Activated T-helper 2 cell treated with anti-CD3 and anti-CD28 coated beads, Interferon-gamma antibody, Interleukin-2, Interleukin-4, amounts not matched to agents 10 μg/mL and 5 μg/mL and 100 μg/mL, durations not matched to agents 14 hours and 24 hours and 36 hours (primary cell): Measurements from ENCODE around the gene SMPD4. TPM values are rescaled to one million over a fixed set of nuclear protein-coding genes. Genes with fewer than 3 reads are reported as not detected.

Experiments
- total RNA-seq: library from RNA; stranded (reverse); gene quantifications from 2 replicates; pipeline ENCODE4 v1.2.3, GENCODE V29; 2022

SMPD4 gene
- total RNA-seq, 1 donor from 2014 or later: 84.8 TPM

Other genes starting within 250 kb of the SMPD4 start
- gene RAB6C, start 201.9 kb downstream of the SMPD4 start, total RNA-seq: not detected in 2 replicates
- gene POTEF, start 52.4 kb downstream of the SMPD4 start, total RNA-seq: not detected in 2 replicates
- 0.94 and 1.1 TPM in 2 replicates for gene CCDC74B, start 36.5 kb downstream of the SMPD4 start, total RNA-seq
- 349 and 376 TPM in 2 replicates for gene MZT2B, start 660 bp upstream of the SMPD4 start, total RNA-seq
- gene TUBA3E, start 16.8 kb upstream of the SMPD4 start, total RNA-seq: not detected in 2 replicates
- gene IMP4, start 161.3 kb upstream of the SMPD4 start, total RNA-seq: 136 and 142 TPM in 2 replicates
- 72.6 and 72.9 TPM in 2 replicates for gene PTPN18, start 174.5 kb upstream of the SMPD4 start, total RNA-seq